Activated naive CD4-positive, alpha-beta T cell treated with anti-CD3 and anti-CD28 coated beads, Interleukin-2, amount 50 U/mL, for 72 hours (primary cell): ENCODE results near the gene ADORA1. TPM values are rescaled to one million over a fixed set of nuclear protein-coding genes. Genes with fewer than 3 reads are reported as not detected.

Source experiments
- ATAC-seq, 2 donors: fragments of 150-1000 bp; cut with Tn5 transposase; 2 replicates each; pipeline ENCODE4 v1.10.0; 2021; ENCODE audit warnings: mild to moderate bottlenecking in 2 of 2, moderate library complexity in 2 of 2
- DNase-seq, 2 donors: peaks; one replicate each; pipeline ENCODE4 v3.0.0; 2021 to 2022; ENCODE audit warnings: low spot score in 2 of 2
- H3K27ac Mint-ChIP-seq, 2 donors: one replicate each; pipeline ENCODE4 v1.8.0; 2022; ENCODE audit warnings: mild to moderate bottlenecking in 2 of 2, mixed read lengths in 2 of 2
- H3K36me3 Mint-ChIP-seq, 2 donors: one replicate each; pipeline ENCODE4 v1.8.0; 2022; ENCODE audit warnings: mixed read lengths in 2 of 2
- H3K9me3 Mint-ChIP-seq, 2 donors: one replicate each; pipeline ENCODE4 v1.8.0; 2022; ENCODE audit warnings: mixed read lengths in 2 of 2
- total RNA-seq, 2 donors: library from RNA; stranded (reverse); gene quantifications; one replicate each; pipeline ENCODE4 v1.2.3, GENCODE V29; 2022

ADORA1 gene
- total RNA-seq, 2 donors from 2014 or later: not detected

- ATAC-seq (no peak), DNase-seq (peak in 1 of 2 donors; percentile 45)
- no peaks in the 10 kb centered on the region for H3K9me3 Mint-ChIP-seq
- no peaks in the 10 kb centered on the region for H3K36me3 Mint-ChIP-seq
- H3K27ac Mint-ChIP-seq: no peak overlapping the region
These were observed 1.4 kb downstream of the ADORA1 start for GRCh38 chr1:203128716-203129500.

DNA sequence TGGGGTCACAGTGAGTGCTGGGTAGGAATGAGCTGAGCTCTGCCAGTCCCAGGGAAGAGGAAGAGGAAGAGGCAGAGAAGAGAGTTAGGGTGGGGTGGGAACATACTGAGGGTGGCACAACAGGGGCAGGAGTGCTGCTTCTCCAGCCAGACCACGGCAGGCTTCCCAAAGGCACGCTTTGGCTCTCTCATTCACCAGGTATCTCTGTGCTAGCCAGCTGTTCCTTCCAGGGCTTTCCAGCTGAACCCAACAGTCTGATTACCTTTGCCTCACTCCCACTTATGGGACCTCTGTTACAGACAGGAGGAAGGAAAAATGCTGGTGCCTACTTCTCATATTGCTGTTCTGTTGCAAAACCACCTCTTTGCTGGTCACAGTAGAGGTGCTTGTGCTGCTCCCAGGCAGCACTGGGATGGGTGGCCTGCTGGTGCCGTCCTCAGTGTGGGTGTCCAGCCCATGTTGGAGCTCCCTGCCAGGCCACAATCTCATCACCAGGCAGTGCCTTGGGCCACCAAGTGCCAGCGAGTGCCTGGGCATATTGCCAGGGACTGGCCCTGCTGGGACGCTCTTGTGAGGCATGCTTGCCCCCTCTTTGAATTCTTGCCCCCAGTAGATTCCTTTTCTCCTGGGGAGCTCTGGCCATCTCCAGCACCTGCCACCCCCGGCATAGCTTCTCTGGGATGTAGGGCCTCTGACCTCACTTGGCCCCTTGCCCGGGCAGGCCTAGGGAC is 2.1 kb downstream of the ADORA1 start:
- H3K36me3 Mint-ChIP-seq: no peaks in the 10 kb centered on the region
- ATAC-seq (no peak), DNase-seq (peak in 1 of 2 donors; percentile 25)
- H3K9me3 Mint-ChIP-seq: no peaks in the 10 kb centered on the region
- H3K27ac Mint-ChIP-seq: no peak overlapping the region

- H3K36me3 Mint-ChIP-seq: no peaks in the 10 kb centered on the region
- DNase-seq: peak in 1 of 2 donors; percentile 35
- H3K27ac Mint-ChIP-seq: no peak overlapping the region
- ATAC-seq: no peak
- no peaks in the 10 kb centered on the region for H3K9me3 Mint-ChIP-seq
These were observed 2.9 kb downstream of the ADORA1 start for GRCh38 chr1:203130358-203130985.

DNA sequence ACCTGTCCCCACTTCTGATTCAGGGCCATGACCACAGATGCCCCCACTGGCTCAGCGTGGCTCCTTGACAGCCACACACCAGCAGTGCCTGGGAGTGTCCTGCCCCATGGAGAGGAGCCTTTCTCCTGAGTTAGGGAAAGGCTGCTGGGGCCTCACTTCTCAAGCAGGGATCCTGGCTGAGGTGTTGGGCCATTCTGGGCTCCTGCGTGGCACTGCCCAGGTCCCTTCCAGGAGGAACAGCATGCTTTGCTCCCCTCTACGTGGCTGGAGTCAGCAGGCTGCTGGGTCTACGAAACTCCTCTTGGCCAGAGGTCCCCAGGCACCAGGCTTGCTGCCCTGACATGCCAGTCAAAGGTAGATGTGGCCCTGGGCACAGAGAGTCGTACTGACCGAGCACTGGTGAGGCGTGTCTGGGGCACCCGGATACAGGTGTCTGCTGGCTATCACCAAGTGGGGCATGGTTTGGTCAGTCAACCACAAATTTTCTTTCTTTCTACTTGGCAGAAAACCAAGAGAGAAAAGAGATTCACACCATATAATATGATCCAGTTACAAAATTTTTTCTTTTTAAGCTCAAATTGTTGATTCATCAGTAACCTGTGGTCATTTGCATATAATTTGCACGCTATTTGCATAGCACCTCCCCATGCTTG is 4.1 kb downstream of the ADORA1 start:
- ATAC-seq (no peak), DNase-seq (peak in 1 of 2 donors; percentile 9)
- Mint-ChIP-seq H3K9me3 (no peaks in the 10 kb centered on the region), H3K27ac (no peak overlapping the region), H3K36me3 (no peaks in the 10 kb centered on the region)

DNA sequence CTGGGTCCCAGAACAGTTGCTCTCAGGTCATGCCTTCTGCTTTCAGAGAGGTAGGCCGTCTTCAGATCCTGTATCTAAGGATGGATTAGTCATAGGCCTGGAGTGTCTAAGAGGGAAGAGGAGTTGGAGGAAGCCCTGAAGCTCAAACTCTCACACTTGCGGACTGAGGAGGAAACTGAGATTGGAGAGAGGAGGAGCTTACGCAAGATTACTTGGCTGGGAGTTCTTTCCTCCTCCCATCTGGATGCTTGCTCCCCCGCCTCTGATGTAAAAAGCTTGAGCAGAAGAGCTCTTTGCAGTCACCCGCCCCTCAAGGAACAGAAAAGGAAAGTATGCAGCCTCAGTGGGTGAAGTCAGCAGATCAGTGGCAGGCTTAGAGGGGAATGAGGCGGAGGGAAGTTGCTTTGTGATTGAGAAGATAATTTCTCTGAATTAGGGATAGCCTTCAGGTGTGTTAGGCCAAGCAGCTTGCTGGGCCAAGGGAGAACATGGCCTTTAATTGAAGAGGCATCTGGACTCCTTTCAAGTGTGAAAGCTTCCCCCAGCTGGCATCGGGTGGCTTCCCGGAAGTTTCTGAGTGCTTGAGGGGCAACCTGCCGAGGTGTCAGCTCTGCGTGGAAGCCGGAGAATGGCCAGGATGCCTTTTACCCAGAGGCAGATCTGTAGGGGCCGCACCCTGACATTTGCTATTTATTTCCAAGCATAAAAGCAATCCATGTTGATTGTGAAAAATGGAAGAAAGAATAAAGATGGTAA is 6.6 kb downstream of the ADORA1 start:
- no peak for ATAC-seq
- Mint-ChIP-seq H3K9me3 (no peaks in the 10 kb centered on the region), H3K36me3 (no peaks in the 10 kb centered on the region), H3K27ac (no peak overlapping the region)
- peak in 1 of 2 donors; percentile 48 for DNase-seq

DNA sequence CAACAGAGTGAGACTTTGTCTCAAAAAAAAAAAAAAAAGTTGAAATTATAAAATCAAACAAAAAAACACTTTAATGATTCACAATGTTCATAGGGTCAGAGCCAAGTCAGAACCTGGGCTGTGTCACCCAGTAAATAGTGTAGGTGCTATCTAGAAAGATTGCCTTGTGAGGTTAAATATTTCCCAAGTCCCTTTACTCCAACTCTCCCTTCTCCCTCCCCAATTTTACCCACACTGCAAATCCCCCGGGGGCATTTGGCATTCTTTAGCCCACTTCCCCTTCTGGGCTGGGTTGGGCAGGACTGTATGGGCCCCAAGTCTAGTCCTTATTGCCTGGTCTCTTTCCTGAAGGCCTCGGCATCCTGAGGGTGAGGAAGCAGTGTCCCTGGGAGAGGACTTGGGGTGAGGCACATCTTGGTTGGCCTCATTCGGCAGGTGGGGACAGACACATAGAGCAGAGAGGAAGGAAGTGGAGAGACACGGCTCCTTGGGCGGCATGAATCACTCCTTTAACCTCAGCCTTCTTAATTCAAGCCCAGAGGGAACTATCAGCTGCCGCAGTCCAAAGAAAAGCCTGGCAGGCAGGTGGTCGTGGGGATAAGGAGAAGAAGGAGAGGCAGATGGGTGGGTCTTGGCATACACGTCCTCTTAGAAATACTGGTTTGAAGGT is 8.2 kb downstream of the ADORA1 start:
- ATAC-seq (peak in 1 of 2 donors; percentile 53), DNase-seq (no peak)
- H3K36me3 Mint-ChIP-seq: no peaks in the 10 kb centered on the region
- no peaks in the 10 kb centered on the region for H3K9me3 Mint-ChIP-seq
- peak overlapping the region in 1 of 2 donors; percentile 51 for H3K27ac Mint-ChIP-seq

GRCh38 chr1:203136409-203137042 is 9.0 kb downstream of the ADORA1 start:
- DNase-seq: no peak
- Mint-ChIP-seq H3K36me3 (no peaks in the 10 kb centered on the region), H3K27ac (no peak overlapping the region), H3K9me3 (no peaks in the 10 kb centered on the region)
- peak in 1 of 2 donors; percentile 38 for ATAC-seq

DNA sequence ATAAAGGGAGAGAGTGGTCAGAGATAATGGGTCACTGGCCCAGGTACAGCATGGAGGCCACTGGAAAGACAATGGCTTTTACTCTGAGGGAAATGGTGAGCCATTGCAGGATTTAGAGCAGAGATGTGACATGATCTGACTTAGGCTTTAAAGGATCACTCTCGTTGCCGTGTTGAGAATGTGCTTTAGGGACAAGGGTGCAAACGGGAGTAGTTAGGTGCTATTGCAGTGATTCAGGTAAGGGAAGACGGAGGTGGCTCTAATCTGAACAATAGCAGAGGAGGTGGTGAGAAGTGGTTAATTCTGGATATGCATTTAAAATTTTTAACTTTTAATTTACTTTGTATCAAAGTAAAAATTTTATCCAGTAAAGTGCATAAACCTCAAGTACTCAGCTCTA is 9.8 kb downstream of the ADORA1 start:
- Mint-ChIP-seq H3K27ac (no peak overlapping the region), H3K36me3 (no peaks in the 10 kb centered on the region), H3K9me3 (no peaks in the 10 kb centered on the region)
- ATAC-seq (no peak), DNase-seq (no peak)

DNA sequence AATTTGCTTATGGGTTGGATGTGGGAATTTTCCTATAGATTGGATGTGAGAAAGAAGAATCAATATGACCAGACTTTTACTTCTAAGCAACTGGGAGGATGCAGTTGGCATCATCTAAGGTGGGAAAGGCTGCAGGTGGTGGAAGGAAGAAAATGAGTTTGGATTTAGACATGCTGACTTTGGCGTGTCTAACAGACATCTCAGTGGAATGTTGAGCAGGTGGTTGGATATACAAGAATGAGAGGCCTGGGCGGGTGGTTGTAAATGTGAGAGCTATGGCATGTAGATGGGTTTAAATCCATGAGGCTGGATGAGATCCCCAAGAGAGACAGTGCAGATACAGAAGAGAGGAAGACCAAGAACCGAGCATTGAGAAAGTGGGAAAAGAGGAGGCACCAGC is 10.5 kb downstream of the ADORA1 start:
- DNase-seq (no peak), ATAC-seq (no peak)
- Mint-ChIP-seq H3K27ac (no peak overlapping the region), H3K9me3 (no peaks in the 10 kb centered on the region), H3K36me3 (no peaks in the 10 kb centered on the region)

GRCh38 chr1:203139976-203140475 is 12.5 kb downstream of the ADORA1 start:
- DNase-seq (no peak), ATAC-seq (no peak)
- H3K9me3 Mint-ChIP-seq: no peaks in the 10 kb centered on the region
- no peak overlapping the region for H3K27ac Mint-ChIP-seq
- H3K36me3 Mint-ChIP-seq: no peaks in the 10 kb centered on the region

DNA sequence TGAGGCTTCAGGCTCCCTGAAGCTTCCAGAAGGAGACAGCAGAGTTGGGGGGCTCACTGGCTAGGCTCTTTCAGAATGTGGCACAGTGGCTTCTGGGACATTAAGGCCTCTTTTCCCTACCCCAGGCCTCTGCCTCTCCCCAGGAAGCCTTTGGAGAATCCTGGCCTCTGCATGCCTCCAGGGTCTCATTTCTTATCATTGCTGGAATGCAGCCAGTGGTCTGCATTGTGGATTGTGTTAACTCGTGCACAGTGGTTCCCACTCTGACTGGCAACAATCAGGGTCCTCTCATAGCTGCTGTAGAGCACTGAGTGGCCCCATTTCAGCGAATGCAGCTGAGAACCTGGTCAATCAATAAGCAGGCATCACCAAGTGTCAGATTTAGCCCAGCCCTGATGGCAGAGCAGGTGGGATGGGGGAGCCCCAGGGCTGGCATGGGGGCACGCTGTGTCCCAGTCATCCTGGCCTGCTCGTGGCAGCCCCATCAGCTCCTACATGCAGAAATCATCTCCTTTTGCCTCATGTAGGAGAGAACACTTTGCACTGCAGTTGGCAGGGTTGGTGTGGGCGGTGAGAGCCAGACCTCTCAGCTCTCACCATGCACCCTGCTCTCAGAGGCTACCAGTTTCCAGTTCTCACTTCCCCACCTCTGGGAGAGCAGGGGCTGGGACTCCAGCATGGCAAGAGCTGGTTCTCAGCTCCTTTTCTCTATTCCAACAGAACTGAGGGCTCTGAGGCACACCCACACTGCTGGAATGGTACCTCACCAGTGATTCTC is 13.4 kb downstream of the ADORA1 start:
- H3K36me3 Mint-ChIP-seq: no peaks in the 10 kb centered on the region
- DNase-seq: no peak
- no peak for ATAC-seq
- no peaks in the 10 kb centered on the region for H3K9me3 Mint-ChIP-seq
- peak overlapping the region in 1 of 2 donors; percentile 12 for H3K27ac Mint-ChIP-seq

DNA sequence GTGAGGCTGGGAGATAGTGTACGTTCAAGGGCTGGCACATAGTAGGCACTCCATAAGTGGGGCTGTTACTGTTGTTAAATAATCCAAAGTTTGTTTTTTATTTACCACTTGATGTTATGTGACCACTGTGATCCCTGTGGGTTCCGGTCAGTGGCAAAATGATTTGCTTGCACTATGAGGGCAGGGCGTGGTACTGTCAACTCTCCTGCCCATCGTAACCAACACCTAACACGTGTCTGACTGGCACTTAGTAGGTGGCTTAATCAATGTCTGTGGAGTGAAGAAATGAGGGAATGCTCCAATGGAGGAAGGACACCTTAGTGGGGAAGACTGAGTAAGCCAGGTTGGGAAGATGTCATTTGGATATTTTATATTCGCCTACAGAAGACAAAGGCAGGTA is 14.6 kb downstream of the ADORA1 start:
- DNase-seq (no peak), ATAC-seq (no peak)
- no peaks in the 10 kb centered on the region for H3K36me3 Mint-ChIP-seq
- H3K9me3 Mint-ChIP-seq: no peaks in the 10 kb centered on the region
- no peak overlapping the region for H3K27ac Mint-ChIP-seq

DNA sequence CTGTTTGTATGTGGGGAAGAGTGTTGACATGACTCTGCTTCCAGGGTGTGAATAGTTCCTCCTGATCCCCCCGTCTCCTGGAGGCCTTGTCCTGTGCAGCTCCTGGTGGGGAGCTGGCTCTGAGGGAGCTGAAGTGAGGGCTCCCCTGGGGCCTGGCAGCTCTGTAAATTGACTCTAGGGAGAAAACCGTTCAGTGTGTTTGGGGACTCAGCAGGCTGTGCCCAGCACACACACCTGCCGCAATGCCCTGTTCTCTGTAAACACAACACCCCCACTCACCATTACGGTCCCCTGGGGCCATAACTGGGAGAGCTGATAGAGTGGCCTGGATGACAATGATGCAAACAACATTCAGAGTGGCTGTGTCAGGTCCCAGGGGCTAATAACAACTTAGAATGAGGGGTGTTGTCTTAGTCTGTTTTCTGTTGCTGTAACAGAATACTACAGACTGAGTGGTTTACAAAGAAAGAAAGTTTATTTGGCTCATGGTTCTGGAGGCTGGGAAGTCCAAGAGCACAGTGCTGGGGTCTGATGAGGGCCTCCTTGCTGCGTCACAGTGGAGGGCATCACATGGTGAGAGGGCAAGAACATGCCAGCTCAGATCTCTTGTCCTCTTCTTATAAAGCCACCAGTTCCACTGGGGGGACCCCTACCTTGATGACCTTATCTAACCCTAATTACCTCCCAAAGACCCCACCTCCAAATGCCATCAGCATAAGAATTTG is 15.3 kb downstream of the ADORA1 start:
- ATAC-seq (no peak), DNase-seq (no peak)
- H3K36me3 Mint-ChIP-seq: no peaks in the 10 kb centered on the region
- H3K9me3 Mint-ChIP-seq: no peaks in the 10 kb centered on the region
- no peak overlapping the region for H3K27ac Mint-ChIP-seq

DNA sequence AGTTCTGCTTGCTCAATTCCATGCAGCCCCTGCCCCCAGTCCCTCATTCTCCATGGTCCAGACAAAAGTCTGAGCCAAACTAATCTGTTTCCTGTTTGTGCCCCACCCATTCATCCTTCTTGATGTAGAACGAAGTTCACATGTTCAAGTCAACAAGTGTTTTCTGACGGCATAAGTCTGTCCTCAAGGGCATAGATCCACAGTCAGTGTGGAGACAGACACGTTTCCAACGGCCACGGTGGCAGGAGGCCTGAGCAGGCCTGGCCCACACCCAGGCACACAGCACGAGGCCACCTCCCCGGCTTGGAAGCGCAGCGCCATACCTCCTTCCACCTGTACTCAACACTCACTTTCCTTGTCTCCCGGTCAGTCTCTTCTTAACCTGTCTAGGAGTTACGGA is 16.1 kb downstream of the ADORA1 start:
- ATAC-seq (no peak), DNase-seq (no peak)
- Mint-ChIP-seq H3K27ac (no peak overlapping the region), H3K9me3 (no peaks in the 10 kb centered on the region), H3K36me3 (no peaks in the 10 kb centered on the region)
